GM12801 (cell line): ENCODE measurements around the gene POLR1A.

Source experiments
- CTCF ChIP-seq: IDR thresholded peaks from one replicate; pipeline ENCODE4 v1.5.1; 2011; ENCODE audit warnings: control low read depth; ENCODE audit not compliant: insufficient read length; ENCODE audit errors: extremely low read depth

POLR1A gene

GRCh38 chr2:86049529-86049928 is 56.2 kb downstream of the POLR1A start:
- TF ChIP-seq CTCF: no peak

GRCh38 chr2:86048888-86049287 is 56.8 kb downstream of the POLR1A start:
- TF ChIP-seq CTCF: no peak

GRCh38 chr2:86048383-86048701 is 57.3 kb downstream of the POLR1A start:
- no peak for TF ChIP-seq CTCF

GRCh38 chr2:86047575-86048382 is 57.9 kb downstream of the POLR1A start:
- TF ChIP-seq CTCF: no peak

GRCh38 chr2:86045541-86045940 is 60.1 kb downstream of the POLR1A start:
- TF ChIP-seq CTCF: no peak

- TF ChIP-seq CTCF: no peak
Measured at GRCh38 chr2:86044614-86045013, 61.1 kb downstream of the POLR1A start.

- TF ChIP-seq CTCF: no peak
Measured at GRCh38 chr2:86044045-86044444, 61.6 kb downstream of the POLR1A start.
